Trophoblast cell (in vitro differentiated cells and primary cell): ENCODE results near the gene UCHL3.

Experiments
- DNase-seq, 2 donors: peaks; one replicate each; pipeline ENCODE4 v3.0.0-alpha.2; 2016
- H2AFZ ChIP-seq: 2 replicates; pipeline ENCODE4 v1.6.1; 2013; ENCODE audit warnings: low read length, moderate library complexity, mild to moderate bottlenecking; ENCODE audit not compliant: insufficient read depth, poor library complexity
- H2AK5ac ChIP-seq: 2 replicates; pipeline ENCODE4 v1.6.1; 2013; ENCODE audit warnings: mild to moderate bottlenecking, low read length
- H2BK120ac ChIP-seq: 2 replicates; pipeline ENCODE4 v1.6.1; 2013; ENCODE audit warnings: low read length, mild to moderate bottlenecking, moderate library complexity; ENCODE audit not compliant: insufficient read depth, poor library complexity
- H2BK12ac ChIP-seq: 2 replicates; pipeline ENCODE4 v1.6.1; 2013; ENCODE audit warnings: mild to moderate bottlenecking, low read length, moderate library complexity
- H2BK5ac ChIP-seq: 2 replicates; pipeline ENCODE4 v1.6.1; 2013; ENCODE audit warnings: low read length, low read depth, moderate library complexity, mild to moderate bottlenecking; ENCODE audit not compliant: poor library complexity
- H3K14ac ChIP-seq: 2 replicates; pipeline ENCODE4 v1.6.1; 2013; ENCODE audit warnings: mild to moderate bottlenecking, low read length
- H3K18ac ChIP-seq: 2 replicates; pipeline ENCODE4 v1.6.1; 2013; ENCODE audit warnings: mild to moderate bottlenecking, low read length
- H3K23ac ChIP-seq: 2 replicates; pipeline ENCODE4 v1.6.1; 2013; ENCODE audit warnings: low read length
- H3K27ac ChIP-seq: 2 replicates; pipeline ENCODE4 v1.5.1; 2013; ENCODE audit warnings: low read depth, mild to moderate bottlenecking, inconsistent platforms, low read length, moderate library complexity
- H3K27me3 ChIP-seq: 2 replicates; pipeline ENCODE4 v1.6.1; 2013; ENCODE audit warnings: inconsistent platforms, mild to moderate bottlenecking, low read length, moderate library complexity; ENCODE audit not compliant: insufficient read depth
- H3K36me3 ChIP-seq, 2 experiments: 1 replicate in 1 of 2; 2 replicates in 1 of 2; pipeline ENCODE4 v1.6.1; 2013; ENCODE audit warnings: low read length in 2 of 2, mild to moderate bottlenecking in 2 of 2, moderate library complexity in 1 of 2; ENCODE audit not compliant: insufficient read depth in 2 of 2, control insufficient read depth in 1 of 2
- H3K4ac ChIP-seq: 2 replicates; pipeline ENCODE4 v1.6.1; 2013; ENCODE audit warnings: low read depth, mild to moderate bottlenecking, low read length, moderate library complexity
- H3K4me1 ChIP-seq, 2 experiments: 1 replicate in 1 of 2; 2 replicates in 1 of 2; pipeline ENCODE4 v1.6.1; 2013; ENCODE audit warnings: low read length in 2 of 2, mild to moderate bottlenecking in 2 of 2, moderate library complexity in 1 of 2; ENCODE audit not compliant: insufficient read depth in 2 of 2, control insufficient read depth in 1 of 2
- H3K4me2 ChIP-seq: 2 replicates; pipeline ENCODE4 v1.6.1; 2013; ENCODE audit warnings: inconsistent platforms, mild to moderate bottlenecking, low read length, moderate library complexity
- H3K4me3 ChIP-seq: 2 replicates; pipeline ENCODE4 v1.5.1; 2013; ENCODE audit warnings: mild to moderate bottlenecking, low read depth, low read length, inconsistent platforms
- H3K79me1 ChIP-seq: one replicate; pipeline ENCODE4 v1.6.1; 2013; ENCODE audit warnings: low read length
- H3K79me2 ChIP-seq: 2 replicates; pipeline ENCODE4 v1.6.1; 2013; ENCODE audit warnings: low read length, mild to moderate bottlenecking; ENCODE audit not compliant: control insufficient read depth, insufficient read depth, poor library complexity
- H3K9ac ChIP-seq: 2 replicates; pipeline ENCODE4 v1.6.1; 2013; ENCODE audit warnings: mild to moderate bottlenecking, low read length
- H3K9me3 ChIP-seq: 2 replicates; pipeline ENCODE4 v1.6.1; 2013; ENCODE audit warnings: low read depth, mild to moderate bottlenecking, control low read depth, inconsistent platforms, low read length; ENCODE audit not compliant: insufficient read depth
- H4K12ac ChIP-seq: 2 replicates; pipeline ENCODE4 v1.6.1; 2013; ENCODE audit warnings: low read depth, mild to moderate bottlenecking, low read length, moderate library complexity
- H4K8ac ChIP-seq: 2 replicates; pipeline ENCODE4 v1.6.1; 2013; ENCODE audit warnings: low read depth, mild to moderate bottlenecking, low read length, moderate library complexity
- H4K91ac ChIP-seq: one replicate; pipeline ENCODE4 v1.6.1; 2013; ENCODE audit warnings: low read depth, mild to moderate bottlenecking, low read length, moderate library complexity
- WGBS: extraction: QIAGEN DNeasy Blood & Tissue Kit; methylation state at CpG from one replicate; pipeline ENCODE4 v1.1.7; 2013; ENCODE audit warnings: missing lambda C conversion rate; ENCODE audit not compliant: insufficient read length, insufficient coverage; ENCODE audit errors: extremely low coverage; 5-methylcytosine and 5-hydroxymethylcytosine counted together

The UCHL3 gene

DNA sequence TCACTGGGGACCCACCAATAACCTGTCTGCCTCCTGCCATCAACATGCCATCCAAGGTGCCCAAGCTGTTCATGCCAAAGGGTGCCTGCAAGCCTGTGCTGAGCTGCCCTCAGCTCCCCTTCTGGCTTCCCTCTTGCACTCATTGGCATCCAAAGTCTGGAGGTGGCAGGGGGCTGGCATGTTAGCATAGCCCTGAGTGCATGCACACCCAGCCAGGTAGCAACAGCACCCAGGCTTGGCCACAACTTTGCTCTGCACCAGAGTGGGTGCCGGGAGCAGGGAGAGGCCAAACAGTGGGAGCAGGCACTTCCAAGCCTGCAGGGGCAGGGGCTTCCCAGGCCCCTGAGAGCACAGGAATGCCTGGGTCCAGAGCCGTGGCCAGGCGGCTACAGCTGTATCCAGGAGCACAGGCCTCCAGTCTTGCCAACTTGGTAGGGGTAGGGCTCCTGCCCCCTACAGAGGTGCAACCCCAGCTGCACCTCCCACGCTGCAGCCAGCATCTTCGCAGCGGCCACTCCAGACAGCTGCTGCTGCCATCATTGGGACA is 41.5 kb upstream of the UCHL3 start:
- no peaks in the 10 kb centered on the region for H3K4me1 ChIP-seq
- H3K18ac ChIP-seq: no peak overlapping the region
- H3K14ac ChIP-seq: no peak overlapping the region
- no peak overlapping the region for H4K91ac ChIP-seq
- no peak overlapping the region for H2BK120ac ChIP-seq
- no peak overlapping the region for H3K4me2 ChIP-seq
- H3K9me3 ChIP-seq: no peaks in the 10 kb centered on the region
- H3K79me2 ChIP-seq: no peaks in the 10 kb centered on the region
- H3K27me3 ChIP-seq: no peaks in the 10 kb centered on the region
- H3K4me3 ChIP-seq: no peak overlapping the region
- no peaks in the 10 kb centered on the region for H3K79me1 ChIP-seq
- no peak overlapping the region for H4K8ac ChIP-seq
- H2BK12ac ChIP-seq: no peak overlapping the region
- H3K9ac ChIP-seq: no peak overlapping the region
- H3K4ac ChIP-seq: no peak overlapping the region
- no peak overlapping the region for H4K12ac ChIP-seq
- H3K23ac ChIP-seq: no peak overlapping the region
- H2AFZ ChIP-seq: no peak overlapping the region
- no peaks in the 10 kb centered on the region for H3K36me3 ChIP-seq
- no peak for DNase-seq
- no peak overlapping the region for H2AK5ac ChIP-seq
- WGBS: no CpG with 5 or more reads among the region's 6 CpGs
- H3K27ac ChIP-seq: no peak overlapping the region
- H2BK5ac ChIP-seq: no peak overlapping the region

DNA sequence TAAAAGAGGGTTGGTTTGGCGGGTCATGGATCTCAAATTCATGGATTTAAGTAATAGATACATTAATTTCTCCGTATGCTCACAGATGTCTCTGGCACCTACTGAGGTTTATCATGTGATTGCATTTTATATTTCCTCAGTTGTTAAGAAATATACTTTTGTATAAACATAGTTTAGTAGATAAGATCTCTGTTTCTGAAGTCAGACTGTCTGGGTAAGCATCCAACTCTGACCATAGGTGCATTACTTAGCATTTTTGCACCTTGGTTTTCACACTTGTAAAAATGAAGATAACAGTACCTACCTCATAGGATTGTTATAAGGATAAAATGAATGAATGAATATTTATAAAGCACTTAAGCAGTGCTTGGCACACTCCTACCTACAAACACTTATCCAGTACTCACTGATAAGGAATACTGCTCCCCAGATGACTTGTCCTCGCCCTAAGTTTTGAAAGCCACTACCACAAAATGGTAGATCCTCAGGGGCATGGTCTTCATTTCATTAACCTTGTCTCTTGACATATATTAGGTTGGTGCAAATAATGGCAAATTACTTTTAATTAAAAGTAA is 38.5 kb upstream of the UCHL3 start:
- no peaks in the 10 kb centered on the region for H3K9me3 ChIP-seq
- no peak overlapping the region for H3K23ac ChIP-seq
- H3K4me1 ChIP-seq: no peaks in the 10 kb centered on the region
- no peak overlapping the region for H4K12ac ChIP-seq
- no peak overlapping the region for H3K18ac ChIP-seq
- H2AK5ac ChIP-seq: no peak overlapping the region
- no peak for DNase-seq
- H3K4ac ChIP-seq: no peak overlapping the region
- H3K9ac ChIP-seq: no peak overlapping the region
- no peak overlapping the region for H3K4me2 ChIP-seq
- no peak overlapping the region for H2BK5ac ChIP-seq
- H2BK12ac ChIP-seq: no peak overlapping the region
- H3K27me3 ChIP-seq: no peaks in the 10 kb centered on the region
- H3K14ac ChIP-seq: no peak overlapping the region
- H2BK120ac ChIP-seq: no peak overlapping the region
- H3K36me3 ChIP-seq: no peaks in the 10 kb centered on the region
- H3K27ac ChIP-seq: no peak overlapping the region
- WGBS: no CpG with 5 or more reads among the region's 3 CpGs
- no peak overlapping the region for H4K91ac ChIP-seq
- no peak overlapping the region for H3K4me3 ChIP-seq
- H2AFZ ChIP-seq: no peak overlapping the region
- H3K79me2 ChIP-seq: no peaks in the 10 kb centered on the region
- no peak overlapping the region for H4K8ac ChIP-seq
- no peaks in the 10 kb centered on the region for H3K79me1 ChIP-seq

GRCh38 chr13:75512253-75512652 is 37.3 kb upstream of the UCHL3 start:
- H3K36me3 ChIP-seq: no peaks in the 10 kb centered on the region
- H3K79me1 ChIP-seq: no peaks in the 10 kb centered on the region
- no peak overlapping the region for H4K12ac ChIP-seq
- no peak overlapping the region for H4K8ac ChIP-seq
- H3K4me1 ChIP-seq: no peaks in the 10 kb centered on the region
- H3K27ac ChIP-seq: no peak overlapping the region
- no peaks in the 10 kb centered on the region for H3K27me3 ChIP-seq
- H2AFZ ChIP-seq: no peak overlapping the region
- no peak overlapping the region for H3K23ac ChIP-seq
- H3K4me3 ChIP-seq: no peak overlapping the region
- DNase-seq: no peak
- no peak overlapping the region for H2BK12ac ChIP-seq
- no CpG with 5 or more reads among the region's 3 CpGs for WGBS
- H2BK5ac ChIP-seq: no peak overlapping the region
- H3K4ac ChIP-seq: no peak overlapping the region
- no peak overlapping the region for H2BK120ac ChIP-seq
- no peak overlapping the region for H3K4me2 ChIP-seq
- no peak overlapping the region for H3K14ac ChIP-seq
- no peak overlapping the region for H3K9ac ChIP-seq
- no peak overlapping the region for H3K18ac ChIP-seq
- H2AK5ac ChIP-seq: no peak overlapping the region
- no peak overlapping the region for H4K91ac ChIP-seq
- no peaks in the 10 kb centered on the region for H3K79me2 ChIP-seq
- H3K9me3 ChIP-seq: no peaks in the 10 kb centered on the region

- Histone ChIP-seq H3K4me1 (no peaks in the 10 kb centered on the region), H3K36me3 (no peaks in the 10 kb centered on the region), H2BK5ac (no peak overlapping the region), H3K18ac (no peak overlapping the region), H4K8ac (no peak overlapping the region), H3K4me2 (no peak overlapping the region), H2AFZ (no peak overlapping the region), H2AK5ac (no peak overlapping the region), H3K9me3 (peaks cover 1% of the 10 kb centered on the region), H2BK120ac (no peak overlapping the region), H3K27me3 (no peaks in the 10 kb centered on the region), H3K4me3 (no peak overlapping the region), H3K79me2 (no peaks in the 10 kb centered on the region), H3K14ac (no peak overlapping the region), H3K4ac (no peak overlapping the region), H3K79me1 (no peaks in the 10 kb centered on the region), H3K27ac (no peak overlapping the region), H2BK12ac (no peak overlapping the region), H3K23ac (no peak overlapping the region), H4K12ac (no peak overlapping the region), H4K91ac (no peak overlapping the region), H3K9ac (no peak overlapping the region)
- no peak for DNase-seq
- no CpG with 5 or more reads among the region's 5 CpGs for WGBS
These were observed 36.3 kb upstream of the UCHL3 start for GRCh38 chr13:75513271-75513670.
